Activated CD8-positive, alpha-beta T cell treated with anti-CD3 and anti-CD28 coated beads for 36 hours (primary cell): ENCODE data around the gene BDH1. TPM values are rescaled to one million over a fixed set of nuclear protein-coding genes. Genes with fewer than 3 reads are reported as not detected.

Experiments used
- ATAC-seq: fragments of 200-7000 bp; cut with Tn5 transposase; one replicate; pipeline ENCODE4 v1.10.0; 2021; ENCODE audit warnings: mild to moderate bottlenecking, moderate library complexity
- CTCF ChIA-PET: fragments of 350-600 bp; sonication (Branson Sonifier 250); formaldehyde crosslinking; loops from one replicate; lab custom pipeline; 2021; ENCODE audit warnings: antibody characterized with exemption; lab: Charles Lee
- POLR2A ChIA-PET: fragments of 350-600 bp; sonication (Branson Sonifier 250); formaldehyde crosslinking; loops from one replicate; lab custom pipeline; 2021; ENCODE audit warnings: antibody characterized with exemption; lab: Charles Lee
- DNase-seq: peaks from one replicate; pipeline ENCODE4 v3.0.0-alpha.2; 2020
- H3K27ac Mint-ChIP-seq: one replicate; pipeline ENCODE4 v1.8.0; 2021; ENCODE audit warnings: mild to moderate bottlenecking, mixed read lengths
- H3K27me3 Mint-ChIP-seq: one replicate; pipeline ENCODE4 v1.8.0; 2021; ENCODE audit warnings: mixed read lengths
- H3K36me3 Mint-ChIP-seq: one replicate; pipeline ENCODE4 v1.8.0; 2021; ENCODE audit warnings: low read depth, mixed read lengths
- H3K4me1 Mint-ChIP-seq: one replicate; pipeline ENCODE4 v1.8.0; 2021; ENCODE audit warnings: low read depth, mixed read lengths
- H3K4me3 Mint-ChIP-seq: one replicate; pipeline ENCODE4 v1.8.0; 2021; ENCODE audit warnings: mild to moderate bottlenecking, moderate library complexity, mixed read lengths
- H3K9me3 Mint-ChIP-seq: one replicate; pipeline ENCODE4 v1.8.0; 2021; ENCODE audit warnings: mixed read lengths
- CTCF ChIP-seq: fragments of 200-600 bp; IDR thresholded peaks from one replicate; pipeline ENCODE4 v1.8.0; 2022; ENCODE audit warnings: antibody characterized with exemption, mild to moderate bottlenecking
- intact Hi-C: fragments of 100-400 bp; cut with micrococcal nuclease; formaldehyde crosslinking; loops from one replicate; pipeline ENCODE4 v1.10.0; 2022
- total RNA-seq, 2 experiments: library from RNA; stranded (reverse); gene quantifications; one replicate each; pipeline ENCODE4 v1.2.3, GENCODE V29; 2021

Gene BDH1
- total RNA-seq, 2 experiments from 2014 or later: 118 to 126 TPM

GRCh38 chr3:197491923-197492664 lies 63.7 kb downstream of the BDH1 start:
- H3K27me3 Mint-ChIP-seq: no peaks in the 10 kb centered on the region
- no peaks in the 10 kb centered on the region for H3K9me3 Mint-ChIP-seq
- CTCF ChIA-PET: interaction anchor here (1.8 kb wide), 1 partner anchor 10 kb away, joined by 5 read pairs; no protein-coding TSS in a partner anchor
- H3K4me1 Mint-ChIP-seq: no peaks in the 10 kb centered on the region
- no peak overlapping the region for H3K27ac Mint-ChIP-seq
- POLR2A ChIA-PET: no interaction called here
- TF ChIP-seq CTCF: no peak
- H3K36me3 Mint-ChIP-seq: no peaks in the 10 kb centered on the region
- DNase-seq (no peak), ATAC-seq (no peak)
- no peak overlapping the region for H3K4me3 Mint-ChIP-seq
- intact Hi-C loops: no loop called here

DNA sequence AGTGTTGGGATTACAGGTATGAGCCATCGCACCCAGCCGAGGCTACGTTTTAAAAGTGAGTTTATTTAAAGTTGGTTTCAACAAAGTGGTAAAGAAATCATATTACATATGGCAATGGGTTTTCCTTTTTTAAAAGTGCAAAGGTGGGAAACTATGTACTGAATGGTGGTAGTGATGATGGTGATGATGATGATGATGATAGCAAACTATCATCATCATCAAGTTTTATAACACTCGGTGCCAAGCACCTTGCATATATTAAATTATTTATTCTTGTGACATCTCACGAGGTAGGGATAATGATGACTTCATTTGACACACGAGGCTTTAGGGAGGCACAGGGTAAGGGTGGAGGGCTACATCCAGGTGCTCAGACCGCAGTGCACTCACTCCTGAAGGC lies 64.3 kb downstream of the BDH1 start:
- POLR2A ChIA-PET: no interaction called here
- H3K36me3 Mint-ChIP-seq: no peaks in the 10 kb centered on the region
- intact Hi-C loops: no loop called here

GRCh38 chr3:197490098-197491058 lies 65.4 kb downstream of the BDH1 start:
- ATAC-seq (no peak), DNase-seq (no peak)
- Mint-ChIP-seq H3K27me3 (no peaks in the 10 kb centered on the region), H3K4me1 (no peaks in the 10 kb centered on the region), H3K27ac (no peak overlapping the region), H3K4me3 (no peak overlapping the region), H3K9me3 (no peaks in the 10 kb centered on the region), H3K36me3 (no peaks in the 10 kb centered on the region)
- no peak for TF ChIP-seq CTCF
- CTCF ChIA-PET: no interaction called here
- POLR2A ChIA-PET: interaction anchor here (0.7 kb wide), 1 partner anchor 9 kb away, joined by 3 read pairs; no protein-coding TSS in a partner anchor
- intact Hi-C loops: no loop called here

More for the DNA sequence above, 64.3 kb downstream of the BDH1 start:
- CTCF ChIA-PET: no interaction called here
- ATAC-seq: no peak
- no peak for DNase-seq
- Mint-ChIP-seq H3K9me3 (no peaks in the 10 kb centered on the region), H3K27me3 (no peaks in the 10 kb centered on the region), H3K4me1 (no peaks in the 10 kb centered on the region), H3K4me3 (no peak overlapping the region), H3K27ac (no peak overlapping the region)
- TF ChIP-seq CTCF: no peak

GRCh38 chr3:197487911-197488391 lies 67.8 kb downstream of the BDH1 start:
- ATAC-seq: no peak
- intact Hi-C loops: no loop called here
- ChIA-PET POLR2A (no interaction called here), CTCF (interaction anchor here (1.2 kb wide), 1 partner anchor 38 kb away, joined by 3 read pairs; no protein-coding TSS in a partner anchor)
- no peaks in the 10 kb centered on the region for H3K9me3 Mint-ChIP-seq
- no peaks in the 10 kb centered on the region for H3K36me3 Mint-ChIP-seq
- H3K27me3 Mint-ChIP-seq: no peaks in the 10 kb centered on the region
- no peak for DNase-seq
- no peaks in the 10 kb centered on the region for H3K4me1 Mint-ChIP-seq
- no peak for TF ChIP-seq CTCF
- no peak overlapping the region for H3K4me3 Mint-ChIP-seq
- no peak overlapping the region for H3K27ac Mint-ChIP-seq
